NCI-H446 treated with DMSO at 0.1 percent for 48 hours (cell line): ENCODE data around the gene CSMD2.

Source experiments
- DNase-seq: peaks from one replicate; lab custom pipeline; 2025; lab: John Stamatoyannopoulos, UW

CSMD2 gene

GRCh38 chr1:33997127-33998036, 167.6 kb downstream of the CSMD2 start:
- DNase-seq = no peak

DNA sequence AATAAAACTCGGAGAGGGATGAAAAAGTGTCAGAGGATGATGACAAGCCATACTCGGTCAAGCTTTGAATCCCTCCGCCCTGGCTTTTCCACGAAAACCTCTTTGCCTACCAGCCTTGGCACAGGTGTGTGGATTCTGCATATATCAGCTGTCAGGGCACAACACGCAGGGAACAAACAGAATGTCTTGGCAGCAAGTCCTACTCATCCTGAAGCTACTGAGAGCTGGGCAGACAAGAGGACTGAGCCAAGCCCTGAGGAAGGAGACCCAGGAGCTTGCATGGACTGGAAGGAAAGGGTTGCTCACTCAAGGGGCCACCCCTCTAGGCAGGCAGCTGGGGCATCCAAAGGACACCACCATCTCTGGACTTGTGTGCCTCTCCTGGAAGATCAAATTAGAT, 168.7 kb downstream of the CSMD2 start:
- no peak for DNase-seq

GRCh38 chr1:33993301-33993700, 171.7 kb downstream of the CSMD2 start:
- DNase-seq = no peak

DNA sequence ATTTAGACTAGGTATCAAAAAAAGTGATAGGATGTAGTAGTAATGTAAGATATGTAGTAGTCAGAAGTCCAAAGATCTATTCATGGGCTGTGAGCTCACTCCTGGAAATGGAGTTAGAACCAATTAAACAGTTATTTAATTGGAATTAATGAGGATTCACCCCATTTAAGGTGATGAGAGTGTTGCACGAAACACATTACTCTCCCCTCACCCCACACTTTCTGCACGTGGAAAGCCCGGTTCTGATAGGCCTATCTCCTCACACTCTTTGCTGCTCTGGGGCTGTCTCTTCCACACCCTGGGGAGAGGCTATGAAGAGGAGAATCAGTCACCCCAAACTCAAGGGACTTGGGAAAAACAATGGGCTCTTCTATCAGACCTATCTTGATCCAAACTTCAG, 174.7 kb downstream of the CSMD2 start:
- no peak for DNase-seq

DNA sequence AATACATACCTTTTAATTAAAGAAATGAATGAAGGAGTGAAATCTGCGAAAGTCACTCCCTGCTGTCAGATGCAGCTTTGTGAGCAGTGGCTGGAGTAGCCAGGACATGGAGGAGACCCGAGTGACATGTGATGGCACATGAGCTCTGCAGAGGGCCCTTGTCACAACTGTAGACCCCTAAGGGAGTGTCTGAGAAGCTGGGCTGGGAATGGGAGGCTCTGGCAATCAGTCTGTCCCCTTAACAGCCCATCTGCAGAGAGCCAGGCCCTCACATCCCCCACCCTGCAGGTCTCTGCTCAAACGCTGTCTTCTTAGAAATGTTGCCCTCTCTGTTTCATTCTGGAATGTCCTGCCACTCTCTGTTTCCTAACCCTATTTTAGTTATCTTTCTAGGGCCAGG, 176.9 kb downstream of the CSMD2 start:
- DNase-seq = no peak

DNA sequence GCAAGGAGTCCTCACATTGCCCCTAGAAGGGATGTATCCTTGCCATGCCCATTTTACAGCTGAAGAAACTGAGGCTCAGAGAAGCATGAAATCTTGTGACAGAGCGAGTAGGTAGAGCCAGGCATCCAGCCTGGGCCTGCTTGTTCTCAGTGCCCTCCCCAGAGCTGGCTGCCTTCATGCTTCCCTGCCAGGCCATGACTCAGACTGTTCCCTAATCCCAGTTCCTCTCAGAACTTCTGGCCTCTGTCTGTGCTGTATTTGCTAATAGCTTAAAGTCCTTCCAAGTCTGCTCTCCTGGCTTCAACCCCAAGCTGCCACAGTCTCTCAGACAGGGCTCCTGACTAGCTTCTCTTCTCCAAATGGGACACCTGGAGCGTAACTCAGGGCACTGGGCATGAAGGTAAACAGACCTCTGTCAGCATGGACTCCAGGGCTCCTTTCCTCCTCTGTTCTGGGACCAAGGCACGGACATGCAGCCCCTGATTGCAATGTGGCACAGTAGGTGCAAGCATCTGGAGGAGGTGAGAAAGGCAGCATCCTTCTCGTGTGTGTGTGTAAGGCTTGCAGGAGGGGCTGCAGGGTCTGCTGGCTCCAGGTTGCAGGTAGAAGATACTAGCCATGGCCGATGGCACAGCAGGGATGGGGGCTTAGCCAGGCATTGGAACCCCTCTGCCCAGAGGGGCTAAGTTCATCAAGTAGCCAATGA, 178.5 kb downstream of the CSMD2 start:
- DNase-seq = peak; percentile 95

DNA sequence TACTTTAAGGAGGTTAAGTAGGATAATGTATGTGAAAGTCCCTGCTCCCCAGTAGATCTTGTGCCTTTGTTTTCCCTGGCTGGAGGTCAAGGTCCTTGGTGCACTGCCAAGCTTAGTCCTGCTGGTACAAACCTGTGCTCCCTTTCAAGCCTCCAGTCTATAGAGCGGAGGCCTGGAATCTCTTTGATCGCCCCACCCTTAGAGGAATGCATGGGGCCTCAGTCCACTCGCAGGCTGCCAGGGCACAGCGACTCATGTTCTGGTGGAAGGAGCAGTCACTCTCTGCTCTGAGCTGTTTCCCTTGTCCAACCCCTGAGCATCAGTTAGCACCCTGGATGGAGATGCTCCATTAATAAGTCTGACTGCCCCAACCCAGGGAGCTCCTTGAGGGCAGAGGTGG, 179.4 kb downstream of the CSMD2 start:
- peak; percentile 84 for DNase-seq

DNA sequence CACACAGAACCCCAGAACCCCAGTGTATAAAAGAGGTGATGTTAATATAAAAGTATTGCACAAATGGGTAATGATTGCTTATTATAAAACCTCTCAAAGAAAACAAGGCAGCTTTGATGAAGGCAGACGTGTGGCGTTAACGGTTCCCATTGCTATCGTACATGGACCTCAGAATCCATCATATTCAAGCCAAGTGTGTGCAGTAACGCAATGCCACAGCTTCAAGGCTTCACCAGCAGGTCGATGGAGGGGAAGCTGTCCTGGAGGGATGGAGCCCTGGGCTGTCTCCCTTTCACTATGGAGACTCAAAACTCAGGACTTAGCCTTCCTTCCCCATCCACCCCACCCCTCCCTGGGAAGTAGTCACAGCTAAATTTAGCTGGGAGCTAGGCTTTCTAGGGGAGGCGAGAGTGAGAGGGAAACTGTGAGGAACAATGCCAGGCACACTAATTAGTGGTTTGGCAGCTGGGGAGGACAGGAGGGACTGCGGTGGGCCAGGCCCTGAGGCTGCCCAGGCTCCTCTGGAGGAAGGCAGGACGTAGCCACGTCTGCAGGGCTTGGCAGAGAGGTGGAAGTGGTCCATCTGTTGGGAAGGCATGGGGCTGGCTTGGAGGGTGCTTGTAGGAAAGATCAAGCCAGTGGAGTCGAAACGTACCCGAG, 180.0 kb downstream of the CSMD2 start:
- peak; percentile 97 for DNase-seq

DNA sequence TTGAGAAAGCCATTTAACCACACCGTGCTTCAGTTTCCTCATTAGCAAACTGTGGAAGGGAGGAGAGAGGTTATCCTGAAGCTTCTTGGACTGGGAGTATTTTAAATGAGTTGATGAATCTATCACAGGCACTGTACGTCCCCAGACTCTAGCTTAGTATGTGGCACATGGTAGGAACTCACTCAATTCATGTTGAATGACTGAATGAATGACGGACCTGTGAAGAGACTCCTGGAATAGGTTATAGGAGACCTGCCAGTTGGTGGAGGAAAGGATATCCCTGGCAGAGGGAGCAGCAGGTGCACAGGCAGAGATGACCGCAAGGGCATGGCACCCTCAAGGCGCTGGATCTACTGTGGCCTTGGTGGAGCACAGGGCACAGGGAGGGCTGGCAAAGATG, 182.6 kb downstream of the CSMD2 start:
- DNase-seq = no peak

GRCh38 chr1:33979341-33979740, 185.7 kb downstream of the CSMD2 start:
- DNase-seq = no peak

DNA sequence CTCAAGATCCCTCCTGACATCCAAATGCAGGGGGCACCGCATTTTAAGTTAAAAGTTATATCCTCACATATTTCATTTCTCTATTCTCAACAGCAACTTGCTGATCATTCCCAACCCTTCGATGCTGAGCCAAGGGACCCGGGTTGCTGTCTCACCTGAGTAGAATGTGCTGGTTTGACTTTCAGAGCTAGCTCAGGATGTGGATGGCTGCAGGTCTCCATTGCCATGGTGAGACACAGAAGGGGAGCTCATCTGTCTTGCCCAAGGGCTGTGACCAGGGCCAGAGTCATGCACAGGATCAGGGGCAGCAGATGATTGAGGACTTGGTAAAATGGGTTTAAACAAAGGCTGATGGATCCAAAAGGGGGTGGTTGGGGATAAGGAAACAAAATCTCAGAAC, 189.1 kb downstream of the CSMD2 start:
- no peak for DNase-seq

DNA sequence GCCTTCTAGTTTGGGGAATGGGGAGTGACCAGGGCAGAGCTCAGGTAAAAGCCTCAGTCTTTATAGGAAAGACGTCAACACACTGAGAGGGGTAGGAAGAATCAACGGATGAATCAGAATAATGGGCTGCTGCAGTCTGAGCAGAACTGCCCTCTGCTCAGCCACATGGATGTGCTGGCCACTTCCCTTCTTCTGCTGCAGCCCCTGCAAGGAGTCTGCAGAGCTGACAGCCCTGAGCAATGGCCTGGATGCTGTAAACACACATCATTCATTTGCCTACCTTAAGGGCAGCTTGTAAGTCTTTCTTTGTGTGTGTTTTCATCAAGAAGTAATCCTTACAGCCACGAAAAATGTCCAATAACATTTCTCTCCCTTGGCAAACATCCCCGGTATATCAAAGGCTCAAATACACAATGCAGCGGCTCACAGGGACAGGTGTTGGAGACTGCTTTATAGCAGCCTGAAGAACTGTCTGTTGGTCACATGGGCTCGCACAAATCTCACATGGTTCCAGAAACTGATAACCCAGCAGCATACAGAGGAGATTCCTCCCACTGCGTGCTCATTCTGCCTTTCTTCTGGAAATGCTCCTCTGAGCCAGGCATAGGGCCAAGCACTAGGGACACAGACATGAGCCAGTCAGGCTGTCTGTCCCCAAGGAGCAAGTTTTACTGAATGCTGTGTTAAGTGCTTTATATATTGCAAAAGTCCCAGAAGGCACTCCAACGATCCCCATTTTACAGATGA, 191.1 kb downstream of the CSMD2 start:
- no peak for DNase-seq

DNA sequence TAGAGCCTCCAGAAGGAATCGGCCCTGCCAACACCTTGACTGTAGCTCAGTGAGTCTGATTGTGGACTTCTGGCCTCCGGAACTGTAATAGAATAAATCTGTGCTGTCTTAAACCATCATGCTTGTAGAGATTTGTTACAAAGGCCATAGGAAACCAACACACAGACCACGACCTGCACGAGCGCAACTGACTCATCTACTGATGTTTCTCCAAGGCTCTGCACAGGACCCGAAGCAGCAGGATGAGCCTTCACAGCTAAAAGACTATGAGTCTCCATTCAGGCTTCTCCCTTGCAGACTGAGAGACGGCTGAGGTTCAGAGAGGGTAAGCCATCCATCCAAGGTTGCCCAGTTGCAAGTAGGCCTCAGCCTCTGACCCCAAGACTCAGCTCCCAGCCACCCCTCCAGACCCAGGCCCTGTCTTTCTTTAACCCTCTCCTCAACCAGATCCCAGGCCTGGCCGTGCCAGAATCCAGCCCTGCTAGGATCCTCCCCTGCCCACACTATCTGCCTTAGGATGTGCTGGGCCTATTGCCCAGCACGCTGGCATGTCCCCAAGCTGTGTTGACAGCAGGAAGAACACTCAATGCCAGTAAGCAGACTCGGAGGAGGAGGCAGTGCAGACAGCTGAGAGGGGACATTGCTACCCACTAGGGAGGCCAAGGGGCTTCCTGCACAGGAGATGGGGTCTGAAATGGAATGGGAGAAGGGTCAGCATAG, 192.2 kb downstream of the CSMD2 start:
- DNase-seq = peak; percentile 74

- no peak for DNase-seq
Observed at GRCh38 chr1:33971913-33972312, 193.1 kb downstream of the CSMD2 start.

GRCh38 chr1:33971018-33971710, 193.9 kb downstream of the CSMD2 start:
- no peak for DNase-seq

DNA sequence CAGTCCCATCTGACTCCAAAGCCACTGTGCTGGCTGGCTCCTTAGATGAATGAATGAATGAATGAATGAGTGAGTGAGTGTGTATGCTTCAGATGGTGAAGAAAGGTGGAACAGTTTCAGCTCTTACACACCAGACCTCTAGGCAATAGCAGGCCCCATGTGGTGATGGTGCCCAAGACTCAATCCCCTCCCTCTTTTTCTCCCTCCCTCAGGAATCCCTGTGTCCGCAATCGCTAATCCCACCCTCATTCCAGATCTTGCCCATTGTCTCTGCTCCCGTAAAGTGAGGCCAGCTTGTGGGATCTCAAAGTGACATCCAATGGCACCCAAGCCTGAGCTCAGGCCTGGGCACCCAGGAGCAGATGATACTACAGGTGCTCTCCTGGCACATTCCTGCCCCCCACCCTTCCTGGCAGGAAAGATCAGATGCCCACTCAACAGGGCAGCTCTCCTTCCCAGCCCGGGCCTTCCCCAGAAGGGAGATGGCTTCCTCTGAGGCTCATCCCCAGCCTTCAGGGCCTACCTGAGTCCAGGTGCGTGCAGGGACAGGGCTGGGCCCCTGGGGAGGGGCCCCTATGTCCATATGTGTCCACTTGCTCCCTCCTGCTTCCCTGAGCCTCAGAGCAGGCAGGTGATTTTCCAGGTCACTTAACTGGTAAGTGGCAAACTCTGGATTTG, 194.7 kb downstream of the CSMD2 start:
- DNase-seq = no peak

- DNase-seq = no peak
Observed at GRCh38 chr1:33966346-33967141, 198.5 kb downstream of the CSMD2 start.

DNA sequence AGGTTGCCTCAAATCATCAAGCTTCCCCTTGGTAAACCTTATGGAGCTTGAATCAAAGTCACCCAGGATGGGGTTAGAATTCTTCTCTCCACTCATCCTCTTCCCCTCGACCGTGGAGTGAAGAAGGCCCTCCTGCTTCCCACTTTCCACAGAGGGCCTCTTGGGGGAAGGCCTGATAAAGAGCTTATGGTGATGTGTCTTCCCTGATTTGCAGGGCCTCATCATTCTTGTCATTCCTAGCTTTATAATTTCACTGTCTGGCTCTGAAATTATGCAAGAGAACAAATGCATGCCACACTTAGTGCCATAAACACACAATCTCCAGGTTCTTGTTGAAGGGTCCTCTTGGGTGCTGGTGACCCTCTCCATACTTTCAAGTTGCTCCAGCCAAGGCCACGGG, 199.9 kb downstream of the CSMD2 start:
- no peak for DNase-seq

DNA sequence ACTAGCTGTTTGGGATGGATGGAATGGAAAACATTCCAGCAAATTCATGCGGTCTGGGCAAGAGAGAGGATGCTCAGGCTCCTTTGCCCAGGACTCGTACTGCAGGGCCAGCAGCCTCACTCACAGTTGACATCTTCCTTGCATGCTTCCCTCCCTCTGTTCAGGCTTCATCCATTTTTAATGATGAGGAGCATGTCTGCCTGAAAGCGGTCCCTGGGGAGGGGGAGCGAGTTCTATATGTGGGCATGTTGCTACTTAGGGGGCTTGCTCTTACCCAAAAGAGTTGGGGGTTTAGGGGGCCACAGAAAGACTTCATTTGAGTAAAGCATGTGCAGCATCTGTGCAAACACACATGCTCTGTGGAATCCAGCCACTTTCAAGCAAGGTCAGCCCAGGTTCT, 203.0 kb downstream of the CSMD2 start:
- no peak for DNase-seq
